K562 (cell line): Measurements from ENCODE around the gene VPS26A. TPM values are rescaled to one million over a fixed set of nuclear protein-coding genes. Genes with fewer than 3 reads are reported as not detected.

ENCODE experiments used
- ADNP ChIP-seq: fragments of 200-800 bp; sonication (Bioruptor generic); IDR thresholded peaks from 2 replicates; pipeline ENCODE4 v1.6.1; 2016; ENCODE audit warnings: missing genetic modification characterization, missing compliant biosample characterization
- FOXK2 ChIP-seq, 2 experiments: fragments of 450-650 bp; IDR thresholded peaks in 1 of 2; conservative IDR thresholded peaks in 1 of 2; 2 replicates each; pipeline ENCODE4 v1.6.1; 2016; ENCODE audit warnings: low read depth in 2 of 2, mild to moderate bottlenecking in 1 of 2
- GATA2 ChIP-seq: sonication (generic); formaldehyde crosslinking; IDR thresholded peaks from 2 replicates; pipeline ENCODE4 v1.4.0; 2020; ENCODE audit warnings: mild to moderate bottlenecking, missing genetic modification reagents
- MTF1 ChIP-seq: fragments of 250-450 bp; sonication (Bioruptor Pico); IDR thresholded peaks from 2 replicates; pipeline ENCODE4 v1.9.0; 2021; ENCODE audit warnings: moderate library complexity, mild to moderate bottlenecking, inconsistent platforms, borderline replicate concordance
- NR3C1 ChIP-seq: sonication (generic); formaldehyde crosslinking; IDR thresholded peaks from 2 replicates; pipeline ENCODE4 v1.8.1; 2022; ENCODE audit warnings: missing genetic modification reagents
- POLR2G ChIP-seq: fragments of 200-400 bp; formaldehyde crosslinking; IDR thresholded peaks from 2 replicates; pipeline ENCODE4 v1.6.1; 2017; ENCODE audit warnings: low read depth, mild to moderate bottlenecking, antibody characterized with exemption, low read length, moderate library complexity
- PTBP1 ChIP-seq: fragments of 200-400 bp; formaldehyde crosslinking; IDR thresholded peaks from 2 replicates; pipeline ENCODE4 v1.6.1; 2017; ENCODE audit warnings: low read depth, low read length
- SETDB1 ChIP-seq: IDR thresholded peaks from one replicate; pipeline ENCODE4 v1.6.1; 2012; ENCODE audit warnings: low read length, control low read depth, inconsistent platforms
- WHSC1 ChIP-seq: IDR thresholded peaks from one replicate; pipeline ENCODE4 v1.6.1; 2012; ENCODE audit warnings: low read length, control low read depth, inconsistent platforms
- YBX1 ChIP-seq: fragments of 450-650 bp; IDR thresholded peaks from 2 replicates; pipeline ENCODE4 v1.7.1; 2016; ENCODE audit warnings: mild to moderate bottlenecking
- ZNF316 ChIP-seq: fragments of 450-650 bp; IDR thresholded peaks from 2 replicates; pipeline ENCODE4 v1.6.1; 2016
- ZNF41 ChIP-seq: fragments of 250-450 bp; sonication (Bioruptor Pico); conservative IDR thresholded peaks from 2 replicates; pipeline ENCODE4 v1.4.0; 2020; ENCODE audit warnings: mild to moderate bottlenecking
- ZNF644 ChIP-seq: fragments of 200-800 bp; sonication (Bioruptor generic); IDR thresholded peaks from 2 replicates; pipeline ENCODE4 v1.6.1; 2016; ENCODE audit warnings: low read depth, missing genetic modification characterization, missing compliant biosample characterization
- ZNF766 ChIP-seq: fragments of 200-800 bp; sonication (Bioruptor generic); conservative IDR thresholded peaks from 2 replicates; pipeline ENCODE4 v1.6.1; 2016; ENCODE audit warnings: missing genetic modification characterization, missing compliant biosample characterization
- polyA plus RNA-seq, 8 experiments: library from polyadenylated mRNA; depleted of rRNA in 4 of 8; stranded (reverse) in 5 of 8; unstranded in 3 of 8; fragments of >200 nt; fragmentation: Nextera tagmentation in 2 of 8; fragmentation: Illumina TruSeq in 1 of 8; extraction: Ambion mirVana in 2 of 8; extraction: Trizol in 1 of 8; gene quantifications; 2 replicates each; pipeline versions ENCODE4 v1.2.1 to v1.2.3, GENCODE V29; 2011 to 2014; ENCODE audit warnings: inconsistent platforms in 1 of 8, missing spikeins in 1 of 8
- total RNA-seq, 7 experiments: library from RNA; depleted of rRNA in 6 of 7; stranded (reverse); fragments of >200 nt in 6 of 7; fragmentation: Illumina TruSeq in 2 of 7; extraction: Trizol in 2 of 7; gene quantifications; 2 replicates each; pipeline versions ENCODE4 v1.2.1 to v1.2.3, GENCODE V29; 2011 to 2021; ENCODE audit warnings: low replicate concordance in 1 of 7
- TF ChIP-seq, protein P1 (sequence below), 3 experiments: fragments of 200-800 bp in 1 of 3; fragments of 250-450 bp in 1 of 3; fragments of 450-650 bp in 1 of 3; sonication (Bioruptor Pico) in 1 of 3; sonication (Bioruptor generic) in 1 of 3; formaldehyde crosslinking in 1 of 3; IDR thresholded peaks; 2 replicates each; pipeline versions ENCODE4 v1.6.1 to v1.8.0; 2016 to 2022; ENCODE audit warnings: mild to moderate bottlenecking in 2 of 3, missing genetic modification characterization in 2 of 3, missing compliant biosample characterization in 1 of 3, moderate library complexity in 1 of 3
- TF ChIP-seq, protein P2 (sequence below): fragments of 450-650 bp; IDR thresholded peaks from 2 replicates; pipeline ENCODE4 v1.6.1; 2016; ENCODE audit warnings: missing biosample characterization, missing genetic modification characterization
- TF ChIP-seq, protein P3 (sequence below): fragments of 250-450 bp; sonication (Bioruptor Pico); IDR thresholded peaks from 2 replicates; pipeline ENCODE4 v1.4.0; 2020; ENCODE audit warnings: mild to moderate bottlenecking, moderate library complexity, borderline replicate concordance
- TF ChIP-seq, protein P4 (sequence below): sonication (generic); formaldehyde crosslinking; IDR thresholded peaks from 2 replicates; pipeline ENCODE4 v1.8.0; 2022; ENCODE audit warnings: mild to moderate bottlenecking, low read depth, missing genetic modification reagents

Gene VPS26A
- total and polyA plus RNA-seq, 9 of the 15 experiments (the other 6 are each of a cell fraction or from before 2014, with no cell fraction given), result 47.1 to 137 (median 69.3) TPM

DNA sequence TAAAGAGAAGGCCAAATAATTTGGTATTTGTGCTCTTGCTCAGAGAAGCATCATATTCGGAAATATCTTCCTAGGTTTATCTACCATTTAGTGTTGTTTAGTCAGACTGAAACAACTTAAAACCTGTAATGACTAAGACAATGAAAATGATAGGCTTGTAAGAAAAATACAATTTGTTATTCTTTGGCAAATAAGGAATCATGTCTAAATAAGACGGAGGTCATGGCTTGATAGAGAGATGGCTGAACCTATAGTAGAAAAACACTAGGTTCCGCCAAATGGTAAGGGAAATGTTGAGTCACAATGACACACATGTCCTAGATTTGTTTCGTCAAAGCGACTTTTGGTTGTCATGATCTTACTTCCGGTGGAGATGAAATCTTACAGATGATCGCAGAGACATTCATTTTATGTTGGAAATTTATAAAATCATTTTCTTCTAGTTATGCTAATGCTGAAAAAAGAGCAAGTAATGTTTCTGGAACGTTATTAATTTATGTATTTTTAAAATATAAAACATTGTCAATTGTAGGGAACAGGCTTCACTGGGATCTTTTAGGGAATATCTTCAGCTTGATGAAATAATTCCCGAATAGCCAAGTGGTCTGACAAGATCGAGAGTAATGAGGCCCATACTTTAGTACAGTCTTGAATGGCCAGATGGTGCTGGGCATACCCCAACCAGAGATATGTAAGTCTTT, 35.0 kb upstream of the VPS26A start (continued):
- TF ChIP-seq GATA2, result no peak
- no peak for TF ChIP-seq NR3C1 (CRISPR knock-in tag)
- no peak for TF ChIP-seq PTBP1
- TF ChIP-seq FOXK2 (conservative IDR thresholded peaks at IDR 0.05 in 1 of 2, IDR thresholded peaks at IDR 0.05 in 1 of 2; ENCODE audit: low read depth in 2 of 2), result peak; percentile 31 to 64; a peak in 3 of 4 replicates
- no peak for TF ChIP-seq ZNF644
- TF ChIP-seq MTF1 (CRISPR knock-in tag), result no peak
- no peak; the same call in 1 of the 2 replicates for TF ChIP-seq ADNP (tag)
- TF ChIP-seq ZNF316, result peak; percentile 93
- TF ChIP-seq, protein P1, sequence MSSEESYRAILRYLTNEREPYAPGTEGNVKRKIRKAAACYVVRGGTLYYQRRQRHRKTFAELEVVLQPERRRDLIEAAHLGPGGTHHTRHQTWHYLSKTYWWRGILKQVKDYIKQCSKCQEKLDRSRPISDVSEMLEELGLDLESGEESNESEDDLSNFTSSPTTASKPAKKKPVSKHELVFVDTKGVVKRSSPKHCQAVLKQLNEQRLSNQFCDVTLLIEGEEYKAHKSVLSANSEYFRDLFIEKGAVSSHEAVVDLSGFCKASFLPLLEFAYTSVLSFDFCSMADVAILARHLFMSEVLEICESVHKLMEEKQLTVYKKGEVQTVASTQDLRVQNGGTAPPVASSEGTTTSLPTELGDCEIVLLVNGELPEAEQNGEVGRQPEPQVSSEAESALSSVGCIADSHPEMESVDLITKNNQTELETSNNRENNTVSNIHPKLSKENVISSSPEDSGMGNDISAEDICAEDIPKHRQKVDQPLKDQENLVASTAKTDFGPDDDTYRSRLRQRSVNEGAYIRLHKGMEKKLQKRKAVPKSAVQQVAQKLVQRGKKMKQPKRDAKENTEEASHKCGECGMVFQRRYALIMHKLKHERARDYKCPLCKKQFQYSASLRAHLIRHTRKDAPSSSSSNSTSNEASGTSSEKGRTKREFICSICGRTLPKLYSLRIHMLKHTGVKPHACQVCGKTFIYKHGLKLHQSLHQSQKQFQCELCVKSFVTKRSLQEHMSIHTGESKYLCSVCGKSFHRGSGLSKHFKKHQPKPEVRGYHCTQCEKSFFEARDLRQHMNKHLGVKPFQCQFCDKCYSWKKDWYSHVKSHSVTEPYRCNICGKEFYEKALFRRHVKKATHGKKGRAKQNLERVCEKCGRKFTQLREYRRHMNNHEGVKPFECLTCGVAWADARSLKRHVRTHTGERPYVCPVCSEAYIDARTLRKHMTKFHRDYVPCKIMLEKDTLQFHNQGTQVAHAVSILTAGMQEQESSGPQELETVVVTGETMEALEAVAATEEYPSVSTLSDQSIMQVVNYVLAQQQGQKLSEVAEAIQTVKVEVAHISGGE (CRISPR knock-in tag; IDR thresholded peaks at IDR 0.05), result peak in 1 of 3 experiments; percentile 41; a peak in 1 of 6 replicates
- TF ChIP-seq, protein P2, sequence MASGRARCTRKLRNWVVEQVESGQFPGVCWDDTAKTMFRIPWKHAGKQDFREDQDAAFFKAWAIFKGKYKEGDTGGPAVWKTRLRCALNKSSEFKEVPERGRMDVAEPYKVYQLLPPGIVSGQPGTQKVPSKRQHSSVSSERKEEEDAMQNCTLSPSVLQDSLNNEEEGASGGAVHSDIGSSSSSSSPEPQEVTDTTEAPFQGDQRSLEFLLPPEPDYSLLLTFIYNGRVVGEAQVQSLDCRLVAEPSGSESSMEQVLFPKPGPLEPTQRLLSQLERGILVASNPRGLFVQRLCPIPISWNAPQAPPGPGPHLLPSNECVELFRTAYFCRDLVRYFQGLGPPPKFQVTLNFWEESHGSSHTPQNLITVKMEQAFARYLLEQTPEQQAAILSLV (tag), result no peak
- TF ChIP-seq ZNF41 (CRISPR knock-in tag), result no peak
- no peak for TF ChIP-seq SETDB1
- TF ChIP-seq POLR2G, result 0 out of 2 replicates have a peak, but pooled peaks have one; percentile 34
- no peak for TF ChIP-seq YBX1
- TF ChIP-seq, protein P3, sequence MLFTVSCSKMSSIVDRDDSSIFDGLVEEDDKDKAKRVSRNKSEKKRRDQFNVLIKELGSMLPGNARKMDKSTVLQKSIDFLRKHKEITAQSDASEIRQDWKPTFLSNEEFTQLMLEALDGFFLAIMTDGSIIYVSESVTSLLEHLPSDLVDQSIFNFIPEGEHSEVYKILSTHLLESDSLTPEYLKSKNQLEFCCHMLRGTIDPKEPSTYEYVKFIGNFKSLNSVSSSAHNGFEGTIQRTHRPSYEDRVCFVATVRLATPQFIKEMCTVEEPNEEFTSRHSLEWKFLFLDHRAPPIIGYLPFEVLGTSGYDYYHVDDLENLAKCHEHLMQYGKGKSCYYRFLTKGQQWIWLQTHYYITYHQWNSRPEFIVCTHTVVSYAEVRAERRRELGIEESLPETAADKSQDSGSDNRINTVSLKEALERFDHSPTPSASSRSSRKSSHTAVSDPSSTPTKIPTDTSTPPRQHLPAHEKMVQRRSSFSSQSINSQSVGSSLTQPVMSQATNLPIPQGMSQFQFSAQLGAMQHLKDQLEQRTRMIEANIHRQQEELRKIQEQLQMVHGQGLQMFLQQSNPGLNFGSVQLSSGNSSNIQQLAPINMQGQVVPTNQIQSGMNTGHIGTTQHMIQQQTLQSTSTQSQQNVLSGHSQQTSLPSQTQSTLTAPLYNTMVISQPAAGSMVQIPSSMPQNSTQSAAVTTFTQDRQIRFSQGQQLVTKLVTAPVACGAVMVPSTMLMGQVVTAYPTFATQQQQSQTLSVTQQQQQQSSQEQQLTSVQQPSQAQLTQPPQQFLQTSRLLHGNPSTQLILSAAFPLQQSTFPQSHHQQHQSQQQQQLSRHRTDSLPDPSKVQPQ (CRISPR knock-in tag), result no peak
- peak; percentile 64 for TF ChIP-seq ZNF766 (CRISPR knock-in tag)
- no peak for TF ChIP-seq WHSC1
- TF ChIP-seq, protein P4, sequence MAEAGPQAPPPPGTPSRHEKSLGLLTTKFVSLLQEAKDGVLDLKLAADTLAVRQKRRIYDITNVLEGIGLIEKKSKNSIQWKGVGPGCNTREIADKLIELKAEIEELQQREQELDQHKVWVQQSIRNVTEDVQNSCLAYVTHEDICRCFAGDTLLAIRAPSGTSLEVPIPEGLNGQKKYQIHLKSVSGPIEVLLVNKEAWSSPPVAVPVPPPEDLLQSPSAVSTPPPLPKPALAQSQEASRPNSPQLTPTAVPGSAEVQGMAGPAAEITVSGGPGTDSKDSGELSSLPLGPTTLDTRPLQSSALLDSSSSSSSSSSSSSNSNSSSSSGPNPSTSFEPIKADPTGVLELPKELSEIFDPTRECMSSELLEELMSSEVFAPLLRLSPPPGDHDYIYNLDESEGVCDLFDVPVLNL (CRISPR knock-in tag), result no peak
